ENCODE results near the gene STXBP6. TPM values are rescaled to one million over a fixed set of nuclear protein-coding genes. Genes with fewer than 3 reads are reported as not detected.

Gene STXBP6
- total and polyA plus RNA-seq, 2 experiments from 2014 or later, result 19.7 to 29.0 TPM

- no peak overlapping the region for H3K4me3 Mint-ChIP-seq
Measured at GRCh38 chr14:25015761-25016160, 34.2 kb downstream of the STXBP6 start.

More at GRCh38 chr14:25015761-25016160, 34.2 kb downstream of the STXBP6 start:
- Mint-ChIP-seq H3K27me3 (ENCODE audit: insufficient read depth, low read depth, poor library complexity) (no peaks in the 10 kb centered on the region), H3K9me3 (no peaks in the 10 kb centered on the region), H3K27ac (no peak overlapping the region), H3K4me1 (peaks cover under 1% of the 10 kb centered on the region; the same call in 2 of the 3 replicates), H3K36me3 (ENCODE audit: low read depth) (no peaks in the 10 kb centered on the region)
- H3K4me1 ChIP-seq (ENCODE audit: insufficient read depth), result no peaks in the 10 kb centered on the region
- no peaks in the 10 kb centered on the region for H4K20me1 ChIP-seq (replicated peaks; ENCODE audit: insufficient read depth)
- DNase-seq (ENCODE audit: low spot score), result no peak
- H3K79me2 ChIP-seq (replicated peaks; ENCODE audit: insufficient read depth), result 0 out of 2 replicates have a peak, but pooled peaks cover 11% of the 10 kb centered on the region
- no peaks in the 10 kb centered on the region for H3K36me3 ChIP-seq (ENCODE audit: insufficient read depth)
- no peak for ATAC-seq
- no peaks in the 10 kb centered on the region for H3F3A ChIP-seq (replicated peaks; ENCODE audit: low read depth)
- no peak overlapping the region for H3K27ac ChIP-seq (ENCODE audit: low read depth)
- no peak overlapping the region for H2AFZ ChIP-seq
- no peaks in the 10 kb centered on the region for H3K27me3 ChIP-seq (ENCODE audit: insufficient read depth)
- peaks cover 6% of the 10 kb centered on the region; the same call in 1 of the 2 replicates for H3K9me2 ChIP-seq (ENCODE audit: insufficient read depth)
- no peak overlapping the region for H3K4me2 ChIP-seq
- no peak for TF ChIP-seq CREB1 (CRISPR knock-in tag; IDR thresholded peaks at IDR 0.05; ENCODE audit: low read depth)
- no peak for TF ChIP-seq ETS1 (IDR thresholded peaks at IDR 0.05)
- TF ChIP-seq POLR2AphosphoS5 (IDR thresholded peaks at IDR 0.05; ENCODE audit: low read depth), result no peak
- no peak for TF ChIP-seq JUNB (IDR thresholded peaks at IDR 0.05; ENCODE audit: unreplicated experiment)
- TF ChIP-seq ZNF331 (CRISPR knock-in tag; IDR thresholded peaks at IDR 0.05; ENCODE audit: low read depth), result no peak
- no peak for TF ChIP-seq CTCF (conservative IDR thresholded peaks at IDR 0.05; ENCODE audit: low read depth in 2 of 2)
- TF ChIP-seq EZH2 (IDR thresholded peaks at IDR 0.05; ENCODE audit: low read depth, unreplicated experiment), result no peak
- no peak for TF ChIP-seq REST (IDR thresholded peaks at IDR 0.05; ENCODE audit: unreplicated experiment)
- TF ChIP-seq EZH2phosphoT487 (IDR thresholded peaks at IDR 0.05; ENCODE audit: unreplicated experiment), result no peak
- no peak for TF ChIP-seq ZNF114 (CRISPR knock-in tag; IDR thresholded peaks at IDR 0.05)
- no peak for TF ChIP-seq ZNF462 (CRISPR knock-in tag; IDR thresholded peaks at IDR 0.05)
- TF ChIP-seq STAT1 (IDR thresholded peaks at IDR 0.05; ENCODE audit: unreplicated experiment), result no peak
- TF ChIP-seq NANOG (IDR thresholded peaks at IDR 0.05; ENCODE audit: borderline replicate concordance), result no peak
- no peak overlapping the region for H3K4me3 ChIP-seq

All from GM23338 (cell line).